HCT116 (cell line): ENCODE data around the gene LMAN2L. TPM values are rescaled to one million over a fixed set of nuclear protein-coding genes. Genes with fewer than 3 reads are reported as not detected.
A peak's percentile ranks its signal among the peaks of the same experiment; 100 is the strongest.

Experiments
- ATAC-seq: fragments of 200-7000 bp; cut with Tn5 transposase; 2 replicates; pipeline ENCODE4 v1.9.1; 2020; ENCODE audit warnings: mild to moderate bottlenecking, moderate library complexity
- BruUV-seq: library from RNA; stranded (reverse); fragments of 400-500 nt; replicated peaks from 2 replicates; lab custom pipeline; 2021; lab: Mats Ljungman, UMichigan
- CTCF ChIA-PET: fragments of 300-600 bp; sonication (Branson Sonifier 250); formaldehyde crosslinking; loops from one replicate; lab custom pipeline; 2021; ENCODE audit warnings: antibody characterized with exemption; lab: Charles Lee
- POLR2A ChIA-PET: fragments of 300-600, 350-600 bp; sonication (Branson Sonifier 250); formaldehyde crosslinking; loops from one replicate; lab custom pipeline; 2021; ENCODE audit warnings: antibody characterized with exemption; lab: Charles Lee
- RAD21 ChIA-PET, 2 experiments: fragments of 300-600 bp; sonication (Branson Sonifier 250); formaldehyde crosslinking; loops; one replicate each; lab custom pipeline; 2023; ENCODE audit warnings: low total read pairs in 2 of 2; ENCODE audit not compliant: uncharacterized antibody in 2 of 2, unreplicated experiment in 2 of 2, low non-redundant PET in 1 of 2; lab: Charles Lee
- DNase-seq: peaks from one replicate; pipeline ENCODE4 v3.0.0-alpha.2; 2010; ENCODE audit warnings: low read depth, low spot score
- H2AFZ ChIP-seq: fragments of 200-600 bp; shearing (Covaris generic), sonication (generic); 2 replicates; pipeline ENCODE4 v1.6.1; 2017; ENCODE audit warnings: low read depth, mixed run types, mixed read lengths, antibody characterized with exemption, low read length; ENCODE audit not compliant: poor library complexity, severe bottlenecking
- H3K27ac ChIP-seq: 2 replicates; pipeline ENCODE4 v1.5.1; 2012; ENCODE audit warnings: low read depth, low read length
- H3K27me3 ChIP-seq: fragments of 200-600 bp; sonication (generic); 2 replicates; pipeline ENCODE4 v1.6.1; 2016; ENCODE audit warnings: mixed run types, low read length, mixed read lengths; ENCODE audit not compliant: insufficient read depth
- H3K36me3 ChIP-seq, 2 experiments: fragments of 200-500 bp in 1 of 2; fragments of 200-600 bp in 1 of 2; sonication (Bioruptor generic) in 1 of 2; sonication (generic) in 1 of 2; 2 replicates each; pipeline versions ENCODE4 v1.5.1 to v1.6.1; 2014 to 2016; ENCODE audit warnings: low read length in 2 of 2, inconsistent platforms in 1 of 2, mixed read lengths in 1 of 2, mixed run types in 1 of 2; ENCODE audit not compliant: insufficient read depth in 2 of 2, control insufficient read depth in 1 of 2
- H3K4me1 ChIP-seq, 2 experiments: fragments of 200-600 bp in 1 of 2; sonication (generic) in 1 of 2; 2 replicates each; pipeline versions ENCODE4 v1.5.1 to v1.6.1; 2012 to 2017; ENCODE audit warnings: low read length in 2 of 2, inconsistent platforms in 1 of 2, mild to moderate bottlenecking in 1 of 2, mixed read lengths in 1 of 2, mixed run types in 1 of 2, moderate library complexity in 1 of 2; ENCODE audit not compliant: insufficient read depth in 2 of 2, control insufficient read depth in 1 of 2
- H3K4me2 ChIP-seq: fragments of 200-600 bp; sonication (generic); 2 replicates; pipeline ENCODE4 v1.6.1; 2017; ENCODE audit warnings: mixed run types, low read length, mixed read lengths
- H3K4me3 ChIP-seq, 2 experiments: fragments of 200-600 bp in 1 of 2; sonication (generic) in 1 of 2; replicated peaks in 1 of 2; 2 replicates each; pipeline ENCODE4 v1.5.1; 2011 to 2016; ENCODE audit warnings: low read length in 2 of 2, control low read depth in 1 of 2, low read depth in 1 of 2, mild to moderate bottlenecking in 1 of 2, mixed read lengths in 1 of 2, mixed run types in 1 of 2
- H3K79me2 ChIP-seq: fragments of 200-600 bp; sonication (generic); 2 replicates; pipeline ENCODE4 v1.6.1; 2017; ENCODE audit warnings: mild to moderate bottlenecking, mixed run types, low read length, moderate library complexity, mixed read lengths; ENCODE audit not compliant: insufficient read depth
- H3K9ac ChIP-seq: fragments of 200-600 bp; sonication (generic); 2 replicates; pipeline ENCODE4 v1.6.1; 2016; ENCODE audit warnings: low read length, mixed read lengths
- H3K9me2 ChIP-seq: fragments of 200-600 bp; sonication (generic), shearing (Covaris generic); 2 replicates; pipeline ENCODE4 v1.6.1; 2017; ENCODE audit warnings: mixed run types, mild to moderate bottlenecking, moderate library complexity; ENCODE audit not compliant: insufficient read depth
- H3K9me3 ChIP-seq, 2 experiments: fragments of 200-500 bp in 1 of 2; fragments of 200-600 bp in 1 of 2; sonication (Bioruptor generic) in 1 of 2; sonication (generic) in 1 of 2; 2 replicates each; pipeline ENCODE4 v1.6.1; 2014 to 2017; ENCODE audit warnings: low read length in 2 of 2, mixed read lengths in 2 of 2, inconsistent platforms in 1 of 2, low read depth in 1 of 2, mild to moderate bottlenecking in 1 of 2, mixed run types in 1 of 2, moderate library complexity in 1 of 2; ENCODE audit not compliant: control insufficient read depth in 1 of 2, insufficient read depth in 1 of 2
- H4K20me1 ChIP-seq: fragments of 200-600 bp; sonication (generic), shearing (Covaris generic); 2 replicates; pipeline ENCODE4 v1.6.1; 2017; ENCODE audit warnings: mixed run types, mild to moderate bottlenecking, moderate library complexity; ENCODE audit not compliant: insufficient read depth
- CTCF ChIP-seq, 3 experiments: fragments of 200-600 bp in 1 of 3; sonication (generic) in 1 of 3; IDR thresholded peaks in 2 of 3; conservative IDR thresholded peaks in 1 of 3; 2 replicates each; pipeline ENCODE4 v1.5.1; 2012 to 2017; ENCODE audit warnings: low read depth in 2 of 3, low read length in 2 of 3, antibody characterized with exemption in 1 of 3, borderline replicate concordance in 1 of 3, control low read depth in 1 of 3, mild to moderate bottlenecking in 1 of 3, mixed read lengths in 1 of 3, mixed run types in 1 of 3, moderate library complexity in 1 of 3; ENCODE audit not compliant: insufficient read depth in 1 of 3
- FOSL1 ChIP-seq: IDR thresholded peaks from 2 replicates; pipeline ENCODE4 v1.6.1; 2012; ENCODE audit warnings: low read depth
- JUND ChIP-seq: IDR thresholded peaks from 2 replicates; pipeline ENCODE4 v1.6.1; 2012
- YY1 ChIP-seq: IDR thresholded peaks from 2 replicates; pipeline ENCODE4 v1.6.1; 2011; ENCODE audit warnings: low read length, low read depth, moderate library complexity, mild to moderate bottlenecking; ENCODE audit not compliant: insufficient replicate concordance; ENCODE audit errors: extremely low read depth
- intact Hi-C: fragments of 100-400 bp; cut with micrococcal nuclease; formaldehyde crosslinking; loops from 2 replicates; pipeline ENCODE4 v1.10.0; 2022
- total RNA-seq: library from RNA; stranded (reverse); gene quantifications from one replicate; pipeline ENCODE4 v1.2.1, GENCODE V29; 2021; ENCODE audit not compliant: unreplicated experiment

LMAN2L gene
- total RNA-seq, 1 experiment from 2014 or later = 15.2 TPM

- Histone ChIP-seq H3K79me2 (peaks cover 30% of the 10 kb centered on the region), H3K9me2 (no peaks in the 10 kb centered on the region), H3K4me2 (peak overlapping the region; percentile 46), H3K4me3 (no peak overlapping the region), H3K36me3 (no peaks in the 10 kb centered on the region)
- RAD21 ChIA-PET = no interaction called here
- no TSS peak for BruUV-seq
- TF ChIP-seq FOSL1 (no peak), CTCF (IDR thresholded peaks at IDR 0.05 in 2 of 3, conservative IDR thresholded peaks at IDR 0.05 in 1 of 3; ENCODE audit: borderline replicate concordance in 1 of 3, insufficient read depth in 1 of 3, low read depth in 2 of 3, low read length in 2 of 3) (peak in 2 of 3 experiments; percentile 57 to 58; a peak in 4 of 6 replicates), JUND (no peak), YY1 (no peak)
- TF ChIP-seq, all 23 proteins: peak for 1
- no peak overlapping the region for H3K9ac ChIP-seq
- H3K27ac ChIP-seq = peak overlapping the region; percentile 31; the same call in 1 of the 2 replicates
- H3K9me3 ChIP-seq = no peaks in the 10 kb centered on the region
- no peak overlapping the region for H2AFZ ChIP-seq
- H3K27me3 ChIP-seq = no peaks in the 10 kb centered on the region
- ATAC-seq = no peak
- H4K20me1 ChIP-seq = no peaks in the 10 kb centered on the region
- DNase-seq = no peak
- H3K4me1 ChIP-seq = peaks cover 14 to 50% of the 10 kb centered on the region in 2 experiments
- intact Hi-C loops = loop anchor here (10.0 kb wide), 2 partner anchors 129 to 209 kb away; partner anchors contain the start of gene KANSL3
- POLR2A ChIA-PET = interaction anchor here (1.1 kb wide), 1 partner anchor 10 kb away, joined by 6 read pairs; no protein-coding TSS in a partner anchor
- CTCF ChIA-PET = interaction anchor here (0.6 to 1.4 kb wide), 4 partner anchors 11 to 44 kb away, joined by 3 to 5 read pairs (median 3); no protein-coding TSS in a partner anchor
Observed at GRCh38 chr2:96763511-96764252, 23.8 kb upstream of the LMAN2L start.
